CD4-positive, alpha-beta T cell (primary cell): ENCODE data around the gene INPP5D. TPM values are rescaled to one million over a fixed set of nuclear protein-coding genes. Genes with fewer than 3 reads are reported as not detected.

ENCODE experiments used
- ATAC-seq: fragments of 200-7000 bp; cut with Tn5 transposase; one replicate; pipeline ENCODE4 v1.10.0; 2022; ENCODE audit warnings: mild to moderate bottlenecking; ENCODE audit not compliant: poor library complexity
- CTCF ChIA-PET: fragments of 350-600 bp; sonication (Branson Sonifier 250); formaldehyde crosslinking; loops from one replicate; lab custom pipeline; 2021; ENCODE audit warnings: antibody characterized with exemption, inconsistent platforms; lab: Charles Lee
- POLR2A ChIA-PET: fragments of 350-600 bp; sonication (Branson Sonifier 250); formaldehyde crosslinking; loops from one replicate; lab custom pipeline; 2021; ENCODE audit warnings: antibody characterized with exemption, inconsistent platforms; lab: Charles Lee
- DNase-seq, 14 experiments: peaks; one replicate each; pipeline ENCODE4 v3.0.0-alpha.2; 2013 to 2020; ENCODE audit warnings: mixed read lengths in 2 of 14
- H3K27ac ChIP-seq, 2 donors: one replicate each; pipeline versions ENCODE4 v1.5.1 to v1.7.0; 2013; ENCODE audit warnings: low read length in 2 of 2, low read depth in 1 of 2, mild to moderate bottlenecking in 1 of 2
- H3K27me3 ChIP-seq, 2 experiments: 1 replicate in 1 of 2; 2 replicates in 1 of 2; pipeline versions ENCODE4 v1.6.1 to v1.7.0; 2013; ENCODE audit warnings: low read length in 2 of 2, control low read depth in 1 of 2, mild to moderate bottlenecking in 1 of 2, moderate library complexity in 1 of 2; ENCODE audit not compliant: insufficient read depth in 2 of 2, control insufficient read depth in 1 of 2
- H3K36me3 ChIP-seq: one replicate; pipeline ENCODE4 v1.6.1; 2013; ENCODE audit warnings: low read length, control low read depth; ENCODE audit not compliant: insufficient read depth
- H3K4me1 ChIP-seq: one replicate; pipeline ENCODE4 v1.6.1; 2013; ENCODE audit warnings: low read length, control low read depth; ENCODE audit not compliant: insufficient read depth
- H3K4me3 ChIP-seq: one replicate; pipeline ENCODE4 v1.5.1; 2013; ENCODE audit warnings: mild to moderate bottlenecking, low read length, moderate library complexity
- H3K9me3 ChIP-seq, 2 experiments: 1 replicate in 1 of 2; 2 replicates in 1 of 2; pipeline versions ENCODE4 v1.6.1 to v1.7.0; 2013; ENCODE audit warnings: low read length in 2 of 2, mild to moderate bottlenecking in 2 of 2, control low read depth in 1 of 2, moderate library complexity in 1 of 2; ENCODE audit not compliant: control insufficient read depth in 1 of 2, insufficient read depth in 1 of 2
- H3K27ac Mint-ChIP-seq: one replicate; pipeline ENCODE4 v1.8.0; 2020; ENCODE audit warnings: mixed read lengths
- H3K27me3 Mint-ChIP-seq: one replicate; pipeline ENCODE4 v1.8.0; 2021; ENCODE audit warnings: mixed read lengths
- H3K36me3 Mint-ChIP-seq: one replicate; pipeline ENCODE4 v1.8.0; 2021; ENCODE audit warnings: low read depth, mixed read lengths
- H3K4me1 Mint-ChIP-seq: one replicate; pipeline ENCODE4 v1.8.0; 2021; ENCODE audit warnings: low read depth, mixed read lengths
- H3K4me3 Mint-ChIP-seq: one replicate; pipeline ENCODE4 v1.8.0; 2020; ENCODE audit warnings: mild to moderate bottlenecking, mixed read lengths
- H3K9me3 Mint-ChIP-seq: one replicate; pipeline ENCODE4 v1.8.0; 2020; ENCODE audit warnings: mixed read lengths
- intact Hi-C, 2 experiments: fragments of 100-400 bp; cut with DNase I in 1 of 2; cut with micrococcal nuclease in 1 of 2; formaldehyde crosslinking; loops; one replicate each; pipeline versions ENCODE4 v1.15.1 to v1.9.0; 2023 to 2025; cut with DNase I, micrococcal nuclease
- total RNA-seq, 174 experiments: library from RNA in 2 of 174; stranded (reverse) in 2 of 174; gene quantifications; one replicate each; pipeline ENCODE4 v1.2.3 and lab custom pipeline; 2021 to 2026
- TF ChIP-seq, protein P1 (sequence below): fragments of 200-600 bp; IDR thresholded peaks from one replicate; pipeline ENCODE4 v1.8.0; 2022; ENCODE audit warnings: antibody characterized with exemption, mild to moderate bottlenecking

INPP5D gene
- total RNA-seq, 2 experiments from 2014 or later = 141 to 154 TPM

DNA sequence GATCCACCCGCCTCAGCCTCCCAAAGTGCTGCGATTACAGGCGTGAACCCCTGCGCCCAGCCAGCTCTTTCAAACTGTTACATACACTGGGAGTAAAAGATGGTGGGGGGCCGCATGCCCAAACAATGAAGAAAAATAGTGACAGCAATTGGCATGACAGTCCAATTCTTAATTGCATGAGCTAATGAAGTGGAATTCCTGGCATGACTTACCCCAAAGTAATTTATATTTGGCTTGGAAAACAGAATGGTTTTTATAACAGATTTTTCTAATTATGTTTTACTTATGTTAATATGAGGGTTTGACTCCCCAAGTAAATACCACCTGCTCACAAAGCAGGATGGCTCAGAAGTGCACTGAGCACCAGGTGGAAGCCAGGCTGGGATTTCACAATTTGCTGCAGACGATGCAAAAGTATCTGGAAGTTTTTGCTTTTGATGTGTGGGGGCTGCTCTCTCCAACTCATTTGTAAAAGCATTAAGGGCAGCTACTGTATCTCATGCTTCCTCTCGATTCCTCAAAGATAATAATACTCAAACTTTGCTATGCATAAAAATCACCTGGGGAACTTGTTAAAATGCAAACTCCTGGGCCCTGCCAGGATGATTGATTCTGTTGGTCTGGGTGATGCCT lies 167.3 kb downstream of the INPP5D start:
- DNase-seq (no peak), ATAC-seq (no peak)
- Mint-ChIP-seq H3K27ac (no peak overlapping the region), H3K9me3 (no peaks in the 10 kb centered on the region), H3K27me3 (no peaks in the 10 kb centered on the region), H3K4me3 (no peak overlapping the region), H3K4me1 (peaks cover 6% of the 10 kb centered on the region), H3K36me3 (no peaks in the 10 kb centered on the region)
- intact Hi-C loops = no loop called here
- no peak overlapping the region for H3K4me3 ChIP-seq
- no peaks in the 10 kb centered on the region for H3K9me3 ChIP-seq
- no peaks in the 10 kb centered on the region for H3K36me3 ChIP-seq
- no peaks in the 10 kb centered on the region for H3K27me3 ChIP-seq
- CTCF ChIA-PET = interaction anchor here (0.6 to 1.4 kb wide), 2 partner anchors 10 to 24 kb away, joined by 3 to 4 read pairs; partner anchors contain the start of gene ATG16L1
- H3K4me1 ChIP-seq = peaks cover 24% of the 10 kb centered on the region
- TF ChIP-seq, protein P1, sequence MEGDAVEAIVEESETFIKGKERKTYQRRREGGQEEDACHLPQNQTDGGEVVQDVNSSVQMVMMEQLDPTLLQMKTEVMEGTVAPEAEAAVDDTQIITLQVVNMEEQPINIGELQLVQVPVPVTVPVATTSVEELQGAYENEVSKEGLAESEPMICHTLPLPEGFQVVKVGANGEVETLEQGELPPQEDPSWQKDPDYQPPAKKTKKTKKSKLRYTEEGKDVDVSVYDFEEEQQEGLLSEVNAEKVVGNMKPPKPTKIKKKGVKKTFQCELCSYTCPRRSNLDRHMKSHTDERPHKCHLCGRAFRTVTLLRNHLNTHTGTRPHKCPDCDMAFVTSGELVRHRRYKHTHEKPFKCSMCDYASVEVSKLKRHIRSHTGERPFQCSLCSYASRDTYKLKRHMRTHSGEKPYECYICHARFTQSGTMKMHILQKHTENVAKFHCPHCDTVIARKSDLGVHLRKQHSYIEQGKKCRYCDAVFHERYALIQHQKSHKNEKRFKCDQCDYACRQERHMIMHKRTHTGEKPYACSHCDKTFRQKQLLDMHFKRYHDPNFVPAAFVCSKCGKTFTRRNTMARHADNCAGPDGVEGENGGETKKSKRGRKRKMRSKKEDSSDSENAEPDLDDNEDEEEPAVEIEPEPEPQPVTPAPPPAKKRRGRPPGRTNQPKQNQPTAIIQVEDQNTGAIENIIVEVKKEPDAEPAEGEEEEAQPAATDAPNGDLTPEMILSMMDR = no peak
- H3K27ac ChIP-seq = no peak overlapping the region
- POLR2A ChIA-PET = interaction anchor here (0.7 kb wide), 1 partner anchor 13 kb away, joined by 3 read pairs; no protein-coding TSS in a partner anchor

DNA sequence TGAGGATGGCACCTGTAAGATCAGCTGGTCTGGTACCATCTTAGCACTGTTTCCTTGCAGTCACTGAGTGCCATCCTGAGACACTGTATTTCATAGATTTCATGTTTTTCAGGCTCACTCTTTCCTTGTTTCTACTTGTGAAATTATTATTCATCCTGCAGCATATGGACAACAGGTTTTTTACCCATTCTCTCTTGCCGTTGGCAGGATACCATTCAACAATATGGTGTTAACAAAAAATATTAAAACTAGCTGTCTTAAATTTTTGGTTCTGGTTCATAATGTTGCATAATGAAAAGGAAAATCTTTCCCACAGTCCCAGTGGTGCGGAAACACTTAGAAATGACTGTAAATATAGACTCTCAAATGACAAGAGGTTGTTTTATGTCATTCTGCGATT lies 168.2 kb downstream of the INPP5D start:
- H3K27me3 ChIP-seq = no peaks in the 10 kb centered on the region
- H3K27ac Mint-ChIP-seq = no peak overlapping the region
- CTCF ChIA-PET = interaction anchor here (1.4 kb wide), 1 partner anchor 23 kb away, joined by 3 read pairs; the partner anchor contains the start of gene ATG16L1
- POLR2A ChIA-PET = no interaction called here
- no peaks in the 10 kb centered on the region for H3K9me3 ChIP-seq
- H3K4me1 Mint-ChIP-seq = peaks cover 6% of the 10 kb centered on the region
- DNase-seq = no peak
- no peak for ATAC-seq
- intact Hi-C loops = no loop called here
- H3K4me3 ChIP-seq = no peak overlapping the region
- H3K4me1 ChIP-seq = peaks cover 33% of the 10 kb centered on the region
- H3K27me3 Mint-ChIP-seq = no peaks in the 10 kb centered on the region
- H3K36me3 Mint-ChIP-seq = no peaks in the 10 kb centered on the region
- no peaks in the 10 kb centered on the region for H3K36me3 ChIP-seq
- H3K4me3 Mint-ChIP-seq = no peak overlapping the region
- no peak overlapping the region for H3K27ac ChIP-seq
- H3K9me3 Mint-ChIP-seq = no peaks in the 10 kb centered on the region
- TF ChIP-seq, protein P1 = no peak

DNA sequence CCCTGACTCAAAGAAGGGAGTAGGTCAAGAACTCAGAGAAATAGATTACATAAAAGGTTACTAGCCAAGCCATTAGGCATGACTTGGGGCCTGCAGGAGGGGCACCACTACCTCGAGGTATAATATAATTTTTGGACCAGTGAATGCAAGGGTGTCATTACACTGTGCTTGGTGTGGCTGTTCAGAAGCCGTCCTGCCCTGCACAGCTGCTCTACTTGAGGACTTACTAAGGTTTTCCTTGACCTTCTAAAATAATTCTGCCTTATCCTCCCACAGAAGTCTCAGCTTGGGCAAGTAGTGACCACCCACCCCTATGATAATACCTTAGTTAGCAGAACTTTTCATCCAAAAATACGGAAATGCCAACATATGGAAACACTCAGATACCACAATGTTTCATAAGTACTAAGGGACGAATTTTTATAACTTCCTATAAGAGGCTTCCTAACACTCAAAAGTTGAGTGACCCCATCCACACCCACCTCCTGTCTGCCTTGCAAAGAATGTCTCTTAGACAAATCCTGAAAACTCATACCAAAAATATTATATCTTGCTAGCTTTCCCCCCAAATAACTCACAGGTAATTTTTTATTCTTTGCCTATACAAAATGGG lies 173.6 kb downstream of the INPP5D start:
- DNase-seq (no peak), ATAC-seq (no peak)
- H3K9me3 Mint-ChIP-seq = no peaks in the 10 kb centered on the region
- Histone ChIP-seq H3K4me3 (no peak overlapping the region), H3K27me3 (no peaks in the 10 kb centered on the region), H3K4me1 (peaks cover 73% of the 10 kb centered on the region), H3K9me3 (peaks cover 0 to 3% of the 10 kb centered on the region in 2 experiments), H3K36me3 (no peaks in the 10 kb centered on the region), H3K27ac (peak overlapping the region in 1 of 2 donors; percentile 23)
- H3K4me3 Mint-ChIP-seq = peak overlapping the region; percentile 40
- ChIA-PET POLR2A (interaction anchor here (0.6 to 1.2 kb wide), 3 partner anchors 17 to 234 kb away, joined by 3 to 4 read pairs (median 4); no protein-coding TSS in a partner anchor), CTCF (interaction anchor here (1.0 kb wide), 1 partner anchor 17 kb away, joined by 4 read pairs; the partner anchor contains the start of gene ATG16L1)
- intact Hi-C loops = no loop called here
- H3K27ac Mint-ChIP-seq = peak overlapping the region; percentile 50
- TF ChIP-seq, protein P1 = no peak
- H3K36me3 Mint-ChIP-seq = no peaks in the 10 kb centered on the region
- peaks cover 40% of the 10 kb centered on the region for H3K4me1 Mint-ChIP-seq
- H3K27me3 Mint-ChIP-seq = no peaks in the 10 kb centered on the region
